ENCODE measurements around the gene PRDM16. TPM values are rescaled to one million over a fixed set of nuclear protein-coding genes. Genes with fewer than 3 reads are reported as not detected.

The PRDM16 gene
- total and polyA plus RNA-seq, 2 of the 13 experiments (the other 11 are each of a cell fraction or from before 2014, with no cell fraction given): 0.15 to 0.81 TPM

DNA sequence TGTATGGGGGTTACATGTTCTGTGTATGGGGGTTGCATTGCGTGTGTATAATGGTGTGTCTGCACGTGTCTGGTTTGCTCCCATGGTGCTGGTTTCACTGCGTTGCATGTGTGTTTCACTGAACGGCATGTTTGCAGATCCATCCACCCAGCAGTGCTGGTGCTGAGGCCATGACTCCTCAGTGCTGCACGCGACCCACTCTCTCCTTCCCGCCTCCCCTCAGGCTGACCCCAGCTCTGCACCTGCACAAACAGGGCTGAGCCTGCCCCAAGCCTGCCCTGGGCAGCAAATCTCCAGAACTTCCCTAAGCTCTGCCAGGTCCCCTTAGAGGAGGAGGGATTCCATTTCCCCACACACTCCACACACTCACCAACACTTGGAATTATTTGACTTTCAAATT lies 29.0 kb upstream of the PRDM16 start:
- Histone ChIP-seq H3K9me3 (ENCODE audit: low read length) (no peaks in the 10 kb centered on the region), H3K4me2 (ENCODE audit: low read depth, low read length) (no peak overlapping the region), H4K20me1 (ENCODE audit: insufficient read depth, low read length) (0 out of 2 replicates have a peak, but pooled peaks cover 4% of the 10 kb centered on the region), H2AFZ (ENCODE audit: low read length) (no peak overlapping the region), H3K79me2 (ENCODE audit: insufficient read depth, low read length) (no peaks in the 10 kb centered on the region), H3K9ac (ENCODE audit: insufficient read depth, low read depth, low read length) (no peak overlapping the region), H3K4me3 (replicated peaks in 1 of 3; ENCODE audit: insufficient read depth in 1 of 3, low read depth in 2 of 3, low read length in 3 of 3) (no peak overlapping the region), H3K27me3 (ENCODE audit: control insufficient read depth in 1 of 2, insufficient read depth in 2 of 2, low read length in 2 of 2) (peaks cover 12 to 73% of the 10 kb centered on the region in 2 experiments; a peak in 4 of 5 replicates), H3K27ac (ENCODE audit: extremely low read length, insufficient read depth, low read length) (no peak overlapping the region), H3K36me3 (replicated peaks in 1 of 2; ENCODE audit: control insufficient read depth in 1 of 2, insufficient read depth in 2 of 2, low read length in 2 of 2) (no peaks in the 10 kb centered on the region), H3K4me1 (ENCODE audit: insufficient read depth, low read length) (no peaks in the 10 kb centered on the region)
- DNase-seq (ENCODE audit: low spot score) (no peak), FAIRE-seq (no peak), ATAC-seq (no peak)
- CTCF ChIA-PET (ENCODE audit: low intra/inter-chr PET ratio, low total read pairs): no interaction called here
- WGBS (ENCODE audit: low lambda C conversion rate): 20% methylated on average over 1 of the region's 7 CpGs
- POLR2A ChIA-PET: no interaction called here
- no TSS peak for BruUV-seq (replicated peaks)
- intact Hi-C loops (cut with micrococcal nuclease; ENCODE audit: unreplicated experiment): no loop called here
- in situ Hi-C loops (cut with HindIII; ENCODE audit: extremely low pct_ligation_motif_present, low pct_unique_long_range_greater_than_20kb): no loop called here
- no peak for TF ChIP-seq KLF9 (CRISPR knock-in tag; IDR thresholded peaks at IDR 0.05; ENCODE audit: low read depth)
- TF ChIP-seq, protein P1, sequence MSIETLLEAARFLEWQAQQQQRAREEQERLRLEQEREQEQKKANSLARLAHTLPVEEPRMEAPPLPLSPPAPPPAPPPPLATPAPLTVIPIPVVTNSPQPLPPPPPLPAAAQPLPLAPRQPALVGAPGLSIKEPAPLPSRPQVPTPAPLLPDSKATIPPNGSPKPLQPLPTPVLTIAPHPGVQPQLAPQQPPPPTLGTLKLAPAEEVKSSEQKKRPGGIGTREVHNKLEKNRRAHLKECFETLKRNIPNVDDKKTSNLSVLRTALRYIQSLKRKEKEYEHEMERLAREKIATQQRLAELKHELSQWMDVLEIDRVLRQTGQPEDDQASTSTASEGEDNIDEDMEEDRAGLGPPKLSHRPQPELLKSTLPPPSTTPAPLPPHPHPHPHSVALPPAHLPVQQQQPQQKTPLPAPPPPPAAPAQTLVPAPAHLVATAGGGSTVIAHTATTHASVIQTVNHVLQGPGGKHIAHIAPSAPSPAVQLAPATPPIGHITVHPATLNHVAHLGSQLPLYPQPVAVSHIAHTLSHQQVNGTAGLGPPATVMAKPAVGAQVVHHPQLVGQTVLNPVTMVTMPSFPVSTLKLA (IDR thresholded peaks at IDR 0.05): peak; percentile 63
- no peak for TF ChIP-seq ZNF335 (CRISPR knock-in tag; IDR thresholded peaks at IDR 0.05)
- no peak for TF ChIP-seq ZNF652 (CRISPR knock-in tag; IDR thresholded peaks at IDR 0.05; ENCODE audit: borderline replicate concordance, low read depth)
- no peak for TF ChIP-seq ZNF329 (CRISPR knock-in tag; IDR thresholded peaks at IDR 0.05; ENCODE audit: low read depth)
- no peak for TF ChIP-seq DNMT3B (CRISPR knock-in tag; conservative IDR thresholded peaks at IDR 0.05)
- TF ChIP-seq, protein P2, sequence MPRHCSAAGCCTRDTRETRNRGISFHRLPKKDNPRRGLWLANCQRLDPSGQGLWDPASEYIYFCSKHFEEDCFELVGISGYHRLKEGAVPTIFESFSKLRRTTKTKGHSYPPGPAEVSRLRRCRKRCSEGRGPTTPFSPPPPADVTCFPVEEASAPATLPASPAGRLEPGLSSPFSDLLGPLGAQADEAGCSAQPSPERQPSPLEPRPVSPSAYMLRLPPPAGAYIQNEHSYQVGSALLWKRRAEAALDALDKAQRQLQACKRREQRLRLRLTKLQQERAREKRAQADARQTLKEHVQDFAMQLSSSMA (CRISPR knock-in tag; IDR thresholded peaks at IDR 0.05): no peak
- TF ChIP-seq NFKBIZ (CRISPR knock-in tag; IDR thresholded peaks at IDR 0.05): no peak
